DOHH2 (cell line): ENCODE measurements around the gene SLC27A1.

ENCODE experiments used
- H3F3A ChIP-seq: fragments of 200-600 bp; sonication (generic), shearing (Covaris generic); 2 replicates; pipeline ENCODE4 v1.6.0; 2016; ENCODE audit warnings: antibody characterized with exemption, mild to moderate bottlenecking; ENCODE audit not compliant: control insufficient read depth, insufficient read depth
- H3K27ac ChIP-seq: fragments of 200-600 bp; sonication (generic); 2 replicates; pipeline ENCODE4 v1.5.1; 2014; ENCODE audit warnings: low read depth, mild to moderate bottlenecking, low read length, moderate library complexity
- H3K27me3 ChIP-seq: fragments of 200-600 bp; sonication (generic); 2 replicates; pipeline ENCODE4 v1.6.1; 2014; ENCODE audit warnings: mild to moderate bottlenecking, low read length, mixed read lengths; ENCODE audit not compliant: control insufficient read depth
- H3K36me3 ChIP-seq: fragments of 200-600 bp; sonication (generic); 2 replicates; pipeline ENCODE4 v1.6.1; 2014; ENCODE audit warnings: mild to moderate bottlenecking, low read length, moderate library complexity, mixed read lengths; ENCODE audit not compliant: control insufficient read depth
- H3K4me1 ChIP-seq: fragments of 200-600 bp; sonication (generic); 2 replicates; pipeline ENCODE4 v1.6.1; 2014; ENCODE audit warnings: mild to moderate bottlenecking, low read length, mixed read lengths; ENCODE audit not compliant: control insufficient read depth
- H3K4me2 ChIP-seq: fragments of 200-600 bp; sonication (generic); 2 replicates; pipeline ENCODE4 v1.6.0; 2014; ENCODE audit warnings: mild to moderate bottlenecking, low read length, moderate library complexity
- H3K4me3 ChIP-seq: fragments of 200-600 bp; sonication (generic); 2 replicates; pipeline ENCODE4 v1.5.1; 2014; ENCODE audit warnings: mild to moderate bottlenecking, low read length, mixed read lengths
- H3K79me2 ChIP-seq: fragments of 200-600 bp; sonication (generic); 2 replicates; pipeline ENCODE4 v1.6.1; 2014; ENCODE audit warnings: mild to moderate bottlenecking, low read length, mixed read lengths; ENCODE audit not compliant: control insufficient read depth
- H3K9me2 ChIP-seq: fragments of 200-600 bp; sonication (generic); replicated peaks from 2 replicates; pipeline ENCODE4 v1.6.1; 2014; ENCODE audit warnings: mild to moderate bottlenecking, low read length, mixed read lengths; ENCODE audit not compliant: control insufficient read depth
- H3K9me3 ChIP-seq: fragments of 200-600 bp; sonication (generic); 2 replicates; pipeline ENCODE4 v1.6.1; 2014; ENCODE audit warnings: antibody characterized with exemption, low read length, mixed read lengths; ENCODE audit not compliant: control insufficient read depth, insufficient read depth
- H4K20me1 ChIP-seq: fragments of 200-600 bp; sonication (generic); 2 replicates; pipeline ENCODE4 v1.6.0; 2014; ENCODE audit warnings: low read depth, mild to moderate bottlenecking, antibody characterized with exemption, low read length, moderate library complexity; ENCODE audit not compliant: control insufficient read depth, insufficient read depth
- EZH2phosphoT487 ChIP-seq: fragments of 200-600 bp; sonication (generic); IDR thresholded peaks from 2 replicates; pipeline ENCODE4 v1.6.1; 2017; ENCODE audit warnings: borderline replicate concordance, mild to moderate bottlenecking, antibody characterized with exemption, low read length, moderate library complexity, mixed read lengths
- TF ChIP-seq, protein P1 (sequence below): fragments of 200-600 bp; sonication (generic); IDR thresholded peaks from one replicate; pipeline ENCODE4 v1.5.1; 2014; ENCODE audit warnings: antibody characterized with exemption, mild to moderate bottlenecking, low read depth, low read length; ENCODE audit not compliant: poor library complexity, severe bottlenecking

SLC27A1 gene

DNA sequence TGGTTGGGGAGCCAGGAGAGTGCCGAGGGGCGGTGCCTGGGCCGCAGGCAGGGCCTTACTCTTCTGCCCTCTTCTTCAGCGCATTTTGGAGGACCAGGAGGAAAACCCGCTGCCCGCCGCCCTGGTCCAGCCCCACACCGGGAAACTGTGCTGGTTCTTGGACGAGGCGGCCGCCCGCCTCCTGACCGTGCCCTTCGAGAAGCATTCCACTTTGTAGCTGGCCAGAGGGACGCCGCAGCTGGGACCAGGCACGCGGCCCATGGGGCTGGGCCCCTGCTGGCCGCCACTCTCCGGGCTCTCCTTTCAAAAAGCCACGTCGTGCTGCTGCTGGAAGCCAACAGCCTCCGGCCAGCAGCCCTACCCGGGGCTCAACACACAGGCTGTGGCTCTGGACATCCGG is 50.5 kb downstream of the SLC27A1 start:
- Histone ChIP-seq H3K79me2 (peaks cover 14% of the 10 kb centered on the region), H3K4me2 (no peak overlapping the region), H3K9me3 (peaks cover 7% of the 10 kb centered on the region; the same call in 1 of the 2 replicates), H3K4me3 (no peak overlapping the region), H3K4me1 (peaks cover 39% of the 10 kb centered on the region), H3K27me3 (no peaks in the 10 kb centered on the region), H3K36me3 (peaks cover 34% of the 10 kb centered on the region), H3K27ac (no peak overlapping the region), H3K9me2 (no peaks in the 10 kb centered on the region), H3F3A (peaks cover 20% of the 10 kb centered on the region), H4K20me1 (no peaks in the 10 kb centered on the region)
- TF ChIP-seq, protein P1, sequence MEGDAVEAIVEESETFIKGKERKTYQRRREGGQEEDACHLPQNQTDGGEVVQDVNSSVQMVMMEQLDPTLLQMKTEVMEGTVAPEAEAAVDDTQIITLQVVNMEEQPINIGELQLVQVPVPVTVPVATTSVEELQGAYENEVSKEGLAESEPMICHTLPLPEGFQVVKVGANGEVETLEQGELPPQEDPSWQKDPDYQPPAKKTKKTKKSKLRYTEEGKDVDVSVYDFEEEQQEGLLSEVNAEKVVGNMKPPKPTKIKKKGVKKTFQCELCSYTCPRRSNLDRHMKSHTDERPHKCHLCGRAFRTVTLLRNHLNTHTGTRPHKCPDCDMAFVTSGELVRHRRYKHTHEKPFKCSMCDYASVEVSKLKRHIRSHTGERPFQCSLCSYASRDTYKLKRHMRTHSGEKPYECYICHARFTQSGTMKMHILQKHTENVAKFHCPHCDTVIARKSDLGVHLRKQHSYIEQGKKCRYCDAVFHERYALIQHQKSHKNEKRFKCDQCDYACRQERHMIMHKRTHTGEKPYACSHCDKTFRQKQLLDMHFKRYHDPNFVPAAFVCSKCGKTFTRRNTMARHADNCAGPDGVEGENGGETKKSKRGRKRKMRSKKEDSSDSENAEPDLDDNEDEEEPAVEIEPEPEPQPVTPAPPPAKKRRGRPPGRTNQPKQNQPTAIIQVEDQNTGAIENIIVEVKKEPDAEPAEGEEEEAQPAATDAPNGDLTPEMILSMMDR = no peak
- no peak for TF ChIP-seq EZH2phosphoT487

DNA sequence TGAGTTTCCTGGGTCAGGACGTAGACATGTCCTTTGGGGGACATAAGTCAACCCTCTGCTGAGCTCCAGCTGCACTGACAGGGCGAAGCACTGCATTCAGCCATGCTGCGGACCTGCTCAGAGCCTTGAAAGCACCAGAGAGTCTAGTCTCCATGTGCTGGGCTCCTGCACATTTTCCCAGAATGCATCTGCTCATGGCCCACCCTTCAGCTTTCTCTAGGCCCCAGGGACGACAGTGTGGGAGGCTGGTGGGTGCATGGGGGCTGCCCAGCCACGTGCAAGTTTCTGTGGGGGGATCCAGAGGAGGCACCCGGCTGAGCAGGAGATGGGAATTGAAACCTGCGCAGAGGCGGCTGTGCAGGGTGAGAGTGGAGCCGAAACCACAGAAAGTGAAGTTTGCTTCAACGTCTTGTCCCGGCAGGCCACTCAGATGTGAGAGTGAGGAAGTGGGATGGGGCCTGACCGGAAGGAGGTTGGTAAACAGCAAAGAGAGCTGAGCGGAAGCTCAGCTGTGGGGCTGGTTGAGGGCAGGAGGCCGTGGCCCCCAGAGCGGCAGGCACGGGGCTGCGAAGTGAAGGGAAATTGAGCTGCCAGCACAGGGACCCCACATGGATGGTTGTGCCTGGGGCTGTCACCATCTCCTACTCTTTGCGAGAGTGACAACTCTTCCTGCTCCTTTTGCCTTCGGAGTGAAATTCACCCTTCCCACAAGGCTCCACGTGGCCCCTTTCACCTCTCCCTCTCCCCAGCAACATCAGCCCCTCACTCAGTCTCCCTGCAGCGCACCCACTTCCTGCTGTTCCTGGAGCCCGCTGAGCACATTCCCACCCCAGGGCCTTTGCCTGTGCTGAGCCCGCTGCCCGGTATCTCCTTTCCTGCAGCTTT is 52.9 kb downstream of the SLC27A1 start:
- Histone ChIP-seq H3F3A (peaks cover 21% of the 10 kb centered on the region), H3K79me2 (peaks cover 37% of the 10 kb centered on the region), H3K4me1 (peaks cover 62% of the 10 kb centered on the region), H3K27me3 (no peaks in the 10 kb centered on the region), H3K27ac (peak overlapping the region; percentile 94), H4K20me1 (no peaks in the 10 kb centered on the region), H3K4me3 (peak overlapping the region; percentile 57), H3K9me2 (no peaks in the 10 kb centered on the region), H3K36me3 (peaks cover 18% of the 10 kb centered on the region), H3K4me2 (peak overlapping the region; percentile 71), H3K9me3 (no peaks in the 10 kb centered on the region)
- no peak for TF ChIP-seq EZH2phosphoT487
- TF ChIP-seq, protein P1 = no peak

DNA sequence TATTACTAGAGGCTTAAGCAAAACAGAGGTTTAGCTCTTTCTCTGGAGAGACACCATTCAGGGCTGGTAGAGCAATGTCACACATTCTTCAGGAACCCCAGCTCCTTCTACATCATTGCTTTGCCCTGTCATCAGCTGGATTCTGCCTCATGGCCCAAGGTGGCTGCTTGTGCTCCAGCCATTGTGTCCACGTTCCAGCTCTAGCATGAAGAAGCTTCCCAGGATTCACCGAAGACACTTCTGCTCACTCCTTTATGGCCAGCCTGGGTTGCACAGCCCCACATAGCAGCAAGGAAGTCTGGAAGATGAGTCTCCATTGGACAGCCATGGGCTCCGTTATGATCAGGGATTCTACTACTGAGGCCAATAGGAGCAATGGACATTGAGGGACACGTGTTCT is 54.3 kb downstream of the SLC27A1 start:
- no peaks in the 10 kb centered on the region for H3K9me2 ChIP-seq
- H3K27ac ChIP-seq = peak overlapping the region; percentile 94
- no peaks in the 10 kb centered on the region for H3K9me3 ChIP-seq
- peaks cover 26% of the 10 kb centered on the region for H3F3A ChIP-seq
- H4K20me1 ChIP-seq = no peaks in the 10 kb centered on the region
- no peaks in the 10 kb centered on the region for H3K27me3 ChIP-seq
- peaks cover 51% of the 10 kb centered on the region for H3K79me2 ChIP-seq
- peak overlapping the region; percentile 93; the same call in 1 of the 2 replicates for H3K4me3 ChIP-seq
- TF ChIP-seq, protein P1 = no peak
- TF ChIP-seq EZH2phosphoT487 = no peak
- H3K36me3 ChIP-seq = peaks cover 28% of the 10 kb centered on the region
- peak overlapping the region; percentile 99 for H3K4me2 ChIP-seq
- H3K4me1 ChIP-seq = peaks cover 76% of the 10 kb centered on the region
